ENCODE results near the gene DMAP1. TPM values are rescaled to one million over a fixed set of nuclear protein-coding genes. Genes with fewer than 3 reads are reported as not detected.
A peak's percentile ranks its signal among the peaks of the same experiment; 100 is the strongest.

DMAP1 gene
- polyA plus RNA-seq, 1 donor (not counting 4 experiments of a cell fraction or from before 2014, with no cell fraction given) = 27.2 TPM

DNA sequence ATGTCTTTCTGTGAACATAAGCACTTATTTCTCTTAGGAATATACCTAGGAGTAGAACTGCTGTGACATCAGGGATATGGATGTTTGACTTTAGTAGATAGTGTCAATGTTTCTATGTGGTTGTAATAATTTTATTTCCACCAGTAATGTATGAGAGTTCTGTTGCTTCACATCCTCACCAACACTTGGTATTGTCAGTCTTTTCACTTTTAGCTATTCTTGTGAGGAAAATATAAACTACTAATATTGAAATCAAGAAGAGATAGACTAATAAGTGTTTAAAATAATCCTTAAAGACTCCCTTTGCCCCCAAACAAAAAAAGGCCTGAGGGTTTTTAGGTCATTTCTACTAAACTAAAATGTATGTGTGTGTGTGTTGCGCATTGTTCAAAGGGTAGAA lies 2.7 kb upstream of the DMAP1 start:
- no peaks in the 10 kb centered on the region for H4K20me1 ChIP-seq (ENCODE audit: control insufficient read depth, extremely low read depth, insufficient read depth, low read length)
- DNase-seq (ENCODE audit: low read depth, low spot score) = no peak
- TF ChIP-seq EZH2 (IDR thresholded peaks at IDR 0.05; ENCODE audit: low read length) = no peak
- TF ChIP-seq, protein P1, sequence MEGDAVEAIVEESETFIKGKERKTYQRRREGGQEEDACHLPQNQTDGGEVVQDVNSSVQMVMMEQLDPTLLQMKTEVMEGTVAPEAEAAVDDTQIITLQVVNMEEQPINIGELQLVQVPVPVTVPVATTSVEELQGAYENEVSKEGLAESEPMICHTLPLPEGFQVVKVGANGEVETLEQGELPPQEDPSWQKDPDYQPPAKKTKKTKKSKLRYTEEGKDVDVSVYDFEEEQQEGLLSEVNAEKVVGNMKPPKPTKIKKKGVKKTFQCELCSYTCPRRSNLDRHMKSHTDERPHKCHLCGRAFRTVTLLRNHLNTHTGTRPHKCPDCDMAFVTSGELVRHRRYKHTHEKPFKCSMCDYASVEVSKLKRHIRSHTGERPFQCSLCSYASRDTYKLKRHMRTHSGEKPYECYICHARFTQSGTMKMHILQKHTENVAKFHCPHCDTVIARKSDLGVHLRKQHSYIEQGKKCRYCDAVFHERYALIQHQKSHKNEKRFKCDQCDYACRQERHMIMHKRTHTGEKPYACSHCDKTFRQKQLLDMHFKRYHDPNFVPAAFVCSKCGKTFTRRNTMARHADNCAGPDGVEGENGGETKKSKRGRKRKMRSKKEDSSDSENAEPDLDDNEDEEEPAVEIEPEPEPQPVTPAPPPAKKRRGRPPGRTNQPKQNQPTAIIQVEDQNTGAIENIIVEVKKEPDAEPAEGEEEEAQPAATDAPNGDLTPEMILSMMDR (optimal IDR thresholded peaks at IDR 0.05 in 1 of 3, IDR thresholded peaks at IDR 0.05 in 1 of 3, conservative IDR thresholded peaks at IDR 0.05 in 1 of 3; ENCODE audit: extremely low read depth in 1 of 3, insufficient read depth in 2 of 3, low read length in 3 of 3) = no peak
- H3K79me2 ChIP-seq (ENCODE audit: control insufficient read depth, insufficient read depth, low read length) = peaks cover 7% of the 10 kb centered on the region
- peaks cover 15% of the 10 kb centered on the region for H3K4me1 ChIP-seq (ENCODE audit: control insufficient read depth, extremely low read depth, insufficient read depth, low read length)
- H3K27me3 ChIP-seq (ENCODE audit: control insufficient read depth, extremely low read depth, insufficient read depth, low read length) = no peaks in the 10 kb centered on the region
- no peak overlapping the region for H3K9ac ChIP-seq (ENCODE audit: control insufficient read depth, extremely low read depth, insufficient read depth, low read length)
- H3K4me3 ChIP-seq (ENCODE audit: control insufficient read depth in 2 of 3, extremely low read depth in 1 of 3, insufficient read depth in 2 of 3, low read depth in 1 of 3, low read length in 3 of 3) = no peak overlapping the region
- dilution Hi-C loops (cut with MboI; ENCODE audit: extremely low pct_ligation_motif_present, low sequenced_read_pairs) = no loop called here
- FAIRE-seq = no peak
- peaks cover 2 to 4% of the 10 kb centered on the region in 2 experiments for H3K36me3 ChIP-seq (ENCODE audit: control insufficient read depth in 2 of 2, extremely low read depth in 1 of 2, insufficient read depth in 2 of 2, low read length in 2 of 2)
- H3K9me3 ChIP-seq (ENCODE audit: control insufficient read depth, low read depth, low read length) = no peaks in the 10 kb centered on the region
- H3K9me1 ChIP-seq (ENCODE audit: control insufficient read depth, extremely low read depth, insufficient read depth, low read length) = no peaks in the 10 kb centered on the region
- H2AFZ ChIP-seq (ENCODE audit: control insufficient read depth, low read length) = no peak overlapping the region
- no peak overlapping the region for H3K27ac ChIP-seq (ENCODE audit: control insufficient read depth, insufficient read depth, low read length)
- no peak overlapping the region for H3K4me2 ChIP-seq (ENCODE audit: control insufficient read depth, extremely low read depth, insufficient read depth, low read depth, low read length)

DNA sequence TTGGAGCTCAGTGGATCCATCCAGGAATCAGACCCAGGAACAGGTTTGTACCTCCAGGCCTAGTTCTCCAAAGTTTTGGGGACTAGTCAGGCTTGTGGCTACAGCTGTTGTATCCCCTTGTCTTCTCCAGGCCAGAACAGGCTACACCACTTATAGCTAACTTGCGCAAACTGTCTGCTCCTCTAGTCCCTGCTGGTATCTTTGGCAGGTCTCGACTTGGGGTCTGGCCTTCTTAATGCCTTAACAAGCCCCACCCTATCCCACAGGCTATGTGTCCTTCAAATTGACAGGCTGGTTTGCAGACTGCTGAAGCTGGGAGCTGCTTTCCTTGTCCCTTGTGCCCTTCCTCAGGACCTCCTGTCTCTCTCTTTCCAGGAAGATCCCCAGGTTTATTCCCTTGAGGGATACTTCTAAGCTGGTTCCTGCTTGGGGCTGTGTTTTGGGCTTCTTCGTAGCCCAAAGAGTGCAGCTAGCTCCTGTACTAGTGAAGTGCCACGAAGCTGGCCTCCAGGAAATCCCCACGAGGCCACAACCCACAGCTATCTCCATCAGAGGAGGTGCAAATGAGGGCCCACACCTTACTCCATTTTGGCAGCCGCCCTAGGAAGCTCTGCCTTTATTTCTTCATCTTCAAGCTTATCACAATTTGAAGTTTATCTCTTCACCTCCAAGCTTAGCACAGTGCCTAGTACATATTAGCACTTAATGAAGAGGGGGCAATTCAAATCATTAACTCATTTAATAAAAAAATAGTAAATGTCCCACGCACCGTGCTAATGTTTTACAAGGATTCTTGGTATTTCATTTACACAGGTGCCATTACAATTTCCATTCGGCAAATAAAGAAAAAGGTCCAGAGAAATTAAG lies 683 bp upstream of the DMAP1 start:
- H4K20me1 ChIP-seq (ENCODE audit: control insufficient read depth, extremely low read depth, insufficient read depth, low read length) = no peaks in the 10 kb centered on the region
- peaks cover 7% of the 10 kb centered on the region for H3K79me2 ChIP-seq (ENCODE audit: control insufficient read depth, insufficient read depth, low read length)
- H2AFZ ChIP-seq (ENCODE audit: control insufficient read depth, low read length) = peak overlapping the region; percentile 67
- no peak for DNase-seq (ENCODE audit: low read depth, low spot score)
- FAIRE-seq = peak; percentile 51
- dilution Hi-C loops (cut with MboI; ENCODE audit: extremely low pct_ligation_motif_present, low sequenced_read_pairs) = no loop called here
- no peaks in the 10 kb centered on the region for H3K9me1 ChIP-seq (ENCODE audit: control insufficient read depth, extremely low read depth, insufficient read depth, low read length)
- H3K27ac ChIP-seq (ENCODE audit: control insufficient read depth, insufficient read depth, low read length) = peak overlapping the region; percentile 19
- H3K4me2 ChIP-seq (ENCODE audit: control insufficient read depth, extremely low read depth, insufficient read depth, low read depth, low read length) = peak overlapping the region; percentile 74
- no peaks in the 10 kb centered on the region for H3K27me3 ChIP-seq (ENCODE audit: control insufficient read depth, extremely low read depth, insufficient read depth, low read length)
- H3K36me3 ChIP-seq (ENCODE audit: control insufficient read depth in 2 of 2, extremely low read depth in 1 of 2, insufficient read depth in 2 of 2, low read length in 2 of 2) = peaks cover 4 to 9% of the 10 kb centered on the region in 2 experiments
- TF ChIP-seq EZH2 (IDR thresholded peaks at IDR 0.05; ENCODE audit: low read length) = no peak
- TF ChIP-seq, protein P1 (optimal IDR thresholded peaks at IDR 0.05 in 1 of 3, IDR thresholded peaks at IDR 0.05 in 1 of 3, conservative IDR thresholded peaks at IDR 0.05 in 1 of 3; ENCODE audit: extremely low read depth in 1 of 3, insufficient read depth in 2 of 3, low read length in 3 of 3) = no peak
- peak overlapping the region; percentile 70 to 88 (median 76) for H3K4me3 ChIP-seq (ENCODE audit: control insufficient read depth in 2 of 3, extremely low read depth in 1 of 3, insufficient read depth in 2 of 3, low read depth in 1 of 3, low read length in 3 of 3)
- H3K9ac ChIP-seq (ENCODE audit: control insufficient read depth, extremely low read depth, insufficient read depth, low read length) = peak overlapping the region; percentile 68
- no peaks in the 10 kb centered on the region for H3K9me3 ChIP-seq (ENCODE audit: control insufficient read depth, low read depth, low read length)
- peaks cover 15% of the 10 kb centered on the region for H3K4me1 ChIP-seq (ENCODE audit: control insufficient read depth, extremely low read depth, insufficient read depth, low read length)
